Panc1 (cell line): Measurements from ENCODE around the gene NARF. TPM values are rescaled to one million over a fixed set of nuclear protein-coding genes. Genes with fewer than 3 reads are reported as not detected.

Experiments used
- ATAC-seq: fragments of 200-7000 bp; cut with Tn5 transposase; 2 replicates; pipeline ENCODE4 v1.9.1; 2020; ENCODE audit warnings: mild to moderate bottlenecking, moderate library complexity
- BruUV-seq: library from RNA; stranded (reverse); fragments of 400-500 nt; replicated peaks from 2 replicates; lab custom pipeline; 2021; lab: Mats Ljungman, UMichigan
- CTCF ChIA-PET: fragments of 300-600 bp; sonication (Branson Sonifier 250); formaldehyde crosslinking; loops from one replicate; lab custom pipeline; 2022; ENCODE audit warnings: antibody characterized with exemption; lab: Charles Lee
- POLR2A ChIA-PET: fragments of 300-600 bp; sonication (Branson Sonifier 250); formaldehyde crosslinking; loops from one replicate; lab custom pipeline; 2022; ENCODE audit warnings: antibody characterized with exemption; lab: Charles Lee
- DNase-seq: peaks from one replicate; pipeline ENCODE4 v3.0.0-alpha.2; 2010; ENCODE audit warnings: low read depth, low spot score
- H3K27ac ChIP-seq: 2 replicates; pipeline ENCODE4 v1.5.1; 2011; ENCODE audit warnings: mild to moderate bottlenecking, low read length, inconsistent platforms
- H3K27me3 ChIP-seq: fragments of 200-500 bp; sonication (Bioruptor generic); 2 replicates; pipeline ENCODE4 v1.6.0; 2014; ENCODE audit warnings: low read length, inconsistent platforms; ENCODE audit not compliant: control insufficient read depth, insufficient read depth
- H3K36me3 ChIP-seq: fragments of 200-500 bp; sonication (Bioruptor generic); 2 replicates; pipeline ENCODE4 v1.5.1; 2014; ENCODE audit warnings: inconsistent platforms, mild to moderate bottlenecking, low read length, moderate library complexity; ENCODE audit not compliant: control insufficient read depth, insufficient read depth
- H3K4me1 ChIP-seq: 2 replicates; pipeline ENCODE4 v1.5.1; 2011; ENCODE audit warnings: inconsistent platforms, mild to moderate bottlenecking, low read length, moderate library complexity; ENCODE audit not compliant: control insufficient read depth, insufficient read depth
- H3K4me3 ChIP-seq, 2 experiments: 2 replicates each; pipeline ENCODE4 v1.5.1; 2011 to 2012; ENCODE audit warnings: low read depth in 2 of 2, low read length in 2 of 2, mild to moderate bottlenecking in 2 of 2, inconsistent platforms in 1 of 2, moderate library complexity in 1 of 2
- H3K9me3 ChIP-seq: fragments of 200-500 bp; sonication (Bioruptor generic); 2 replicates; pipeline ENCODE4 v1.5.1; 2014; ENCODE audit warnings: low read depth, mild to moderate bottlenecking, inconsistent platforms, low read length, moderate library complexity; ENCODE audit not compliant: control insufficient read depth, insufficient read depth
- CTCF ChIP-seq: fragments of 450-650 bp; IDR thresholded peaks from 2 replicates; pipeline ENCODE4 v1.5.1; 2017; ENCODE audit warnings: mild to moderate bottlenecking
- POLR2AphosphoS5 ChIP-seq: IDR thresholded peaks from 2 replicates; pipeline ENCODE4 v1.6.1; 2012; ENCODE audit warnings: mild to moderate bottlenecking, low read depth, low read length, moderate library complexity
- REST ChIP-seq, 2 experiments: IDR thresholded peaks; 2 replicates each; pipeline ENCODE4 v1.6.1; 2011 to 2012; ENCODE audit warnings: low read depth in 2 of 2, control low read depth in 1 of 2, low read length in 1 of 2, mild to moderate bottlenecking in 1 of 2, moderate library complexity in 1 of 2; ENCODE audit not compliant: insufficient read depth in 1 of 2
- SIN3A ChIP-seq: IDR thresholded peaks from 2 replicates; pipeline ENCODE4 v1.6.1; 2012; ENCODE audit warnings: low read depth, mild to moderate bottlenecking, low read length, moderate library complexity, borderline replicate concordance; ENCODE audit not compliant: insufficient read depth
- TCF7L2 ChIP-seq: IDR thresholded peaks from 2 replicates; pipeline ENCODE4 v1.6.1; 2011; ENCODE audit warnings: mild to moderate bottlenecking, low read depth, low read length, inconsistent platforms
- in situ Hi-C: cut with HindIII; loops from 2 replicates; pipeline ENCODE4 v1.10.0; 2016; ENCODE audit warnings: low sequenced_read_pairs, low pct_unique_long_range_greater_than_20kb
- intact Hi-C: fragments of 100-400 bp; cut with micrococcal nuclease; formaldehyde crosslinking; loops from one replicate; pipeline ENCODE4 v1.10.0; 2022; ENCODE audit not compliant: unreplicated experiment
- total RNA-seq: library from RNA; stranded (reverse); gene quantifications from one replicate; pipeline ENCODE4 v1.2.1, GENCODE V29; 2021; ENCODE audit not compliant: unreplicated experiment

NARF gene
- total RNA-seq, 1 experiment from 2014 or later: 60.9 TPM

GRCh38 chr17:82483836-82484235 is 25.3 kb downstream of the NARF start:
- BruUV-seq: no TSS peak
- in situ Hi-C loops: no loop called here

GRCh38 chr17:82486231-82487094 is 27.9 kb downstream of the NARF start:
- Histone ChIP-seq H3K36me3 (no peaks in the 10 kb centered on the region), H3K9me3 (no peaks in the 10 kb centered on the region), H3K4me3 (no peak overlapping the region), H3K27ac (no peak overlapping the region), H3K4me1 (no peaks in the 10 kb centered on the region), H3K27me3 (no peaks in the 10 kb centered on the region)
- intact Hi-C loops: no loop called here
- CTCF ChIA-PET: no interaction called here
- BruUV-seq: no TSS peak
- TF ChIP-seq CTCF: no peak
- TF ChIP-seq TCF7L2: no peak
- no peak for TF ChIP-seq SIN3A
- no peak for TF ChIP-seq REST (IDR thresholded peaks at IDR 0.05; ENCODE audit: insufficient read depth in 1 of 2, low read depth in 2 of 2, low read length in 1 of 2)
- TF ChIP-seq POLR2AphosphoS5: no peak
- no peak for DNase-seq
- POLR2A ChIA-PET: no interaction called here
- no peak; the same call in 1 of the 2 replicates for ATAC-seq
- in situ Hi-C loops: no loop called here

More at GRCh38 chr17:82483836-82484235, 25.3 kb downstream of the NARF start:
- no peak for DNase-seq
- POLR2A ChIA-PET: no interaction called here
- TF ChIP-seq TCF7L2 (no peak), POLR2AphosphoS5 (no peak), CTCF (no peak), REST (IDR thresholded peaks at IDR 0.05; ENCODE audit: insufficient read depth in 1 of 2, low read depth in 2 of 2, low read length in 1 of 2) (no peak), SIN3A (no peak)
- Histone ChIP-seq H3K4me3 (no peak overlapping the region), H3K9me3 (no peaks in the 10 kb centered on the region), H3K27ac (no peak overlapping the region), H3K27me3 (no peaks in the 10 kb centered on the region), H3K36me3 (no peaks in the 10 kb centered on the region), H3K4me1 (no peaks in the 10 kb centered on the region)
- CTCF ChIA-PET: no interaction called here
- ATAC-seq: no peak
- intact Hi-C loops: no loop called here
